H9 (cell line): ENCODE data around the gene LDLRAP1. TPM values are rescaled to one million over a fixed set of nuclear protein-coding genes. Genes with fewer than 3 reads are reported as not detected.
"Not testable (repeated sequence)": the region's sequence is repeated elsewhere in the genome, so short reads cannot be mapped to it uniquely, and the experiment has no call there.

Experiments used
- DNase-seq: peaks from one replicate; pipeline ENCODE4 v3.0.0-alpha.2; 2017
- H2AFZ ChIP-seq: one replicate; pipeline ENCODE4 v1.6.1; 2013; ENCODE audit warnings: mild to moderate bottlenecking, low read length, control low read depth, moderate library complexity
- H2AK5ac ChIP-seq: 2 replicates; pipeline ENCODE4 v1.6.1; 2013; ENCODE audit warnings: low read length, control low read depth, mixed read lengths; ENCODE audit not compliant: insufficient read length
- H2BK120ac ChIP-seq: one replicate; pipeline ENCODE4 v1.6.1; 2013; ENCODE audit warnings: low read depth, mild to moderate bottlenecking, low read length, control low read depth, inconsistent platforms; ENCODE audit not compliant: poor library complexity, severe bottlenecking
- H2BK12ac ChIP-seq: 2 replicates; pipeline ENCODE4 v1.6.1; 2013; ENCODE audit warnings: low read length, control low read depth, mixed read lengths, low read depth; ENCODE audit not compliant: insufficient read length
- H2BK15ac ChIP-seq: 2 replicates; pipeline ENCODE4 v1.6.1; 2013; ENCODE audit warnings: low read depth, low read length, control low read depth
- H2BK20ac ChIP-seq: one replicate; pipeline ENCODE4 v1.6.1; 2013; ENCODE audit warnings: low read depth, mild to moderate bottlenecking, low read length, control low read depth, inconsistent platforms; ENCODE audit not compliant: poor library complexity, severe bottlenecking
- H2BK5ac ChIP-seq: 2 replicates; pipeline ENCODE4 v1.6.1; 2013; ENCODE audit warnings: low read length, control low read depth, mixed read lengths; ENCODE audit not compliant: insufficient read length
- H3K14ac ChIP-seq: 2 replicates; pipeline ENCODE4 v1.6.1; 2013; ENCODE audit warnings: low read length, control low read depth; ENCODE audit not compliant: insufficient read depth
- H3K18ac ChIP-seq: 2 replicates; pipeline ENCODE4 v1.6.1; 2013; ENCODE audit warnings: low read depth, mild to moderate bottlenecking, mixed read lengths, low read length, control low read depth; ENCODE audit not compliant: insufficient read length
- H3K23ac ChIP-seq: 2 replicates; pipeline ENCODE4 v1.6.1; 2013; ENCODE audit warnings: low read length, control low read depth, mixed read lengths, low read depth; ENCODE audit not compliant: insufficient read length
- H3K23me2 ChIP-seq: 2 replicates; pipeline ENCODE4 v1.6.1; 2013; ENCODE audit warnings: low read depth, mild to moderate bottlenecking, mixed read lengths, low read length, control low read depth; ENCODE audit not compliant: insufficient read length, poor library complexity, severe bottlenecking
- H3K27ac ChIP-seq: 2 replicates; pipeline ENCODE4 v1.5.1; 2013; ENCODE audit warnings: low read length, control low read depth, mixed read lengths, low read depth; ENCODE audit not compliant: insufficient read length
- H3K27me3 ChIP-seq: 2 replicates; pipeline ENCODE4 v1.6.1; 2013; ENCODE audit warnings: low read length, control low read depth, inconsistent platforms; ENCODE audit not compliant: insufficient read depth
- H3K4ac ChIP-seq: 2 replicates; pipeline ENCODE4 v1.6.1; 2013; ENCODE audit warnings: low read depth, mild to moderate bottlenecking, control low read depth, inconsistent platforms, low read length, moderate library complexity
- H3K4me1 ChIP-seq: 2 replicates; pipeline ENCODE4 v1.6.1; 2013; ENCODE audit warnings: low read length, control low read depth, inconsistent platforms; ENCODE audit not compliant: insufficient read depth
- H3K4me2 ChIP-seq: 2 replicates; pipeline ENCODE4 v1.6.1; 2013; ENCODE audit warnings: low read length, control low read depth, mixed read lengths; ENCODE audit not compliant: insufficient read length, insufficient read depth
- H3K56ac ChIP-seq: 2 replicates; pipeline ENCODE4 v1.6.1; 2013; ENCODE audit warnings: low read depth, mild to moderate bottlenecking, mixed read lengths, low read length, control low read depth; ENCODE audit not compliant: insufficient read length
- H3K79me1 ChIP-seq: 2 replicates; pipeline ENCODE4 v1.6.1; 2013; ENCODE audit warnings: low read depth, mild to moderate bottlenecking, moderate library complexity, low read length, control low read depth, inconsistent platforms; ENCODE audit not compliant: insufficient read depth, poor library complexity, severe bottlenecking
- H3K79me2 ChIP-seq: 2 replicates; pipeline ENCODE4 v1.6.1; 2013; ENCODE audit warnings: low read length, control low read depth, inconsistent platforms; ENCODE audit not compliant: insufficient read depth
- H3K9ac ChIP-seq: 2 replicates; pipeline ENCODE4 v1.6.1; 2013; ENCODE audit warnings: low read length, control low read depth, mixed read lengths; ENCODE audit not compliant: insufficient read length; ENCODE audit errors: extremely low read depth
- H3K9me3 ChIP-seq: one replicate; pipeline ENCODE4 v1.6.1; 2013; ENCODE audit warnings: low read depth, low read length, inconsistent platforms; ENCODE audit not compliant: control insufficient read depth
- H3T11ph ChIP-seq: one replicate; pipeline ENCODE4 v1.6.1; 2013; ENCODE audit warnings: mild to moderate bottlenecking, low read length, control low read depth, inconsistent platforms
- H4K20me1 ChIP-seq: one replicate; pipeline ENCODE4 v1.6.1; 2013; ENCODE audit not compliant: control insufficient read depth, insufficient read length, insufficient read depth
- H4K5ac ChIP-seq: 2 replicates; pipeline ENCODE4 v1.6.1; 2013; ENCODE audit warnings: low read depth, mild to moderate bottlenecking, mixed read lengths, low read length, control low read depth; ENCODE audit not compliant: insufficient read length
- H4K8ac ChIP-seq: replicated peaks from 2 replicates; pipeline ENCODE4 v1.6.1; 2013; ENCODE audit warnings: low read length, control low read depth, mixed read lengths, low read depth; ENCODE audit not compliant: insufficient read length
- H4K91ac ChIP-seq: 2 replicates; pipeline ENCODE4 v1.6.1; 2013; ENCODE audit warnings: low read depth, mild to moderate bottlenecking, moderate library complexity, mixed read lengths, low read length, control low read depth; ENCODE audit not compliant: insufficient read length
- H3K27ac Mint-ChIP-seq, 3 experiments: 2 replicates in 2 of 3; 3 replicates in 1 of 3; pipeline ENCODE4 v1.8.0; 2020 to 2021; ENCODE audit warnings: mixed read lengths in 3 of 3, mild to moderate bottlenecking in 1 of 3, moderate library complexity in 1 of 3
- H3K27me3 Mint-ChIP-seq: 2 replicates; pipeline ENCODE4 v1.8.0; 2021; ENCODE audit warnings: low read depth, mild to moderate bottlenecking, moderate library complexity, mixed read lengths
- H3K36me3 Mint-ChIP-seq, 3 experiments: 2 replicates in 2 of 3; 3 replicates in 1 of 3; pipeline ENCODE4 v1.8.0; 2020 to 2021; ENCODE audit warnings: low read depth in 3 of 3, mixed read lengths in 3 of 3; ENCODE audit not compliant: insufficient read depth in 1 of 3
- H3K4me1 Mint-ChIP-seq, 2 experiments: 2 replicates each; pipeline ENCODE4 v1.8.0; 2020; ENCODE audit warnings: mixed read lengths in 2 of 2
- H3K4me3 Mint-ChIP-seq, 2 experiments: 2 replicates in 1 of 2; 3 replicates in 1 of 2; pipeline ENCODE4 v1.8.0; 2020 to 2021; ENCODE audit warnings: mild to moderate bottlenecking in 2 of 2, mixed read lengths in 2 of 2, moderate library complexity in 1 of 2
- H3K9me3 Mint-ChIP-seq, 2 experiments: 2 replicates in 1 of 2; 3 replicates in 1 of 2; pipeline ENCODE4 v1.8.0; 2020; ENCODE audit warnings: mild to moderate bottlenecking in 2 of 2, mixed read lengths in 2 of 2, moderate library complexity in 1 of 2
- WGBS: extraction: QIAGEN DNeasy Blood & Tissue Kit; methylation state at CpG from one replicate; pipeline ENCODE4 v1.1.7; 2013; ENCODE audit warnings: missing lambda C conversion rate, low lambda C conversion rate, mixed read lengths; ENCODE audit not compliant: insufficient read length; ENCODE audit errors: extremely low coverage; 5-methylcytosine and 5-hydroxymethylcytosine counted together
- total RNA-seq: library from RNA; stranded (reverse); gene quantifications from 2 replicates; pipeline ENCODE4 v1.2.1, GENCODE V29; 2021

LDLRAP1 gene
- total RNA-seq, 1 experiment from 2014 or later = 15.7 TPM

DNA sequence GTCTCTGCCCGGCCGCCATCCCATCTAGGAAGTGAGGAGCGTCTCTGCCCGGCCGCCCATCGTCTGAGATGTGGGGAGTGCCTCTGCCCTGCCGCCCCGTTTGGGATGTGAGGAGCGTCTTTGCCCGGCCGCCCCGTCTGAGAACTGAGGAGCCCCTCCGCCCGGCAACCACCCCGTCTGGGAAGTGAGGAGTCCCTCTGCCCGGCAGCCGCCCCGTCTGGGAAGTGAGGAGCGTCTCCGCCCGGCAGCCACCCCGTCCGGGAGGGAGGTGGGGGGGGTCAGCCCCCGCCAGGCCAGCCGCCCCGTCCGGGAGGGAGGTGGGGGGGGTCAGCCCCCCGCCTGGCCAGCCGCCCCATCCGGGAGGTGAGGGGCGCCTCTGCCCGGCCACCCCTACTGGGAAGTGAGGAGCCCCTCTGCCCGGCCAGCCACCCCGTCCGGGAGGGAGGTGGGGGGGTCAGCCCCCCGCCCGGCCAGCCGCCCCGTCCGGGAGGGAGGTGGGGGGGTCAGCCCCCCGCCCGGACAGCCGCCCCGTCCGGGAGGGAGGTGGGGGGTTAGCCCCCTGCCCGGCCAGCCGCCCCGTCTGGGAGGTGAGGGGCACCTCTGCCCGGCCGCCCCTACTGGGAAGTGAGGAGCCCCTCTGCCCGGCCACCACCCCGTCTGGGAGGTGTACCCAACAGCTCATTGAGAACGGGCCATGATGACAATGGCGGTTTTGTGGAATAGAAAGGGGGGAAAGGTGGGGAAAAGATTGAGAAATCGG, 60.6 kb downstream of the LDLRAP1 start:
- H3K56ac ChIP-seq, H3K36me3 Mint-ChIP-seq, H2BK5ac ChIP-seq, H2BK120ac ChIP-seq, H2BK20ac ChIP-seq, H3K9me3 ChIP-seq, H4K5ac ChIP-seq, H3K79me1 ChIP-seq, H3K27ac ChIP-seq, H2BK15ac ChIP-seq, H3K23me2 ChIP-seq, H2AK5ac ChIP-seq, H4K91ac ChIP-seq, H4K20me1 ChIP-seq, H3K27ac Mint-ChIP-seq, H3K4me2 ChIP-seq, H3K27me3 ChIP-seq, H2BK12ac ChIP-seq, H4K8ac ChIP-seq, H2AFZ ChIP-seq, H3K4ac ChIP-seq, DNase-seq, H3K4me3 Mint-ChIP-seq, H3K79me2 ChIP-seq, H3T11ph ChIP-seq, H3K4me1 ChIP-seq, H3K14ac ChIP-seq, H3K27me3 Mint-ChIP-seq, H3K4me1 Mint-ChIP-seq, H3K23ac ChIP-seq, H3K18ac ChIP-seq, H3K9ac ChIP-seq, H3K9me3 Mint-ChIP-seq: not testable (repeated sequence)
- WGBS = no CpG with 5 or more reads among the region's 55 CpGs
